GM19239 (cell line): ENCODE results near the gene CHTF8.

Source experiments
- DNase-seq: peaks from one replicate; pipeline ENCODE4 v3.0.0; 2011; ENCODE audit warnings: low spot score; ENCODE audit not compliant: insufficient read length
- FAIRE-seq: peaks from 2 replicates; lab custom pipeline; 2011; peaks lifted over from hg19 to GRCh38; lab: Jason Lieb, UNC

Gene CHTF8

GRCh38 chr16:69089091-69089910 is 43.1 kb downstream of the CHTF8 start:
- FAIRE-seq = peak; percentile 21

GRCh38 chr16:69088684-69089083 is 43.7 kb downstream of the CHTF8 start:
- FAIRE-seq = no peak
- DNase-seq = no peak

More at GRCh38 chr16:69089091-69089910, 43.1 kb downstream of the CHTF8 start:
- no peak for DNase-seq

GRCh38 chr16:69087161-69087581 is 45.2 kb downstream of the CHTF8 start:
- no peak for FAIRE-seq

GRCh38 chr16:69085032-69085695 is 47.2 kb downstream of the CHTF8 start:
- FAIRE-seq (no peak), DNase-seq (no peak)

More at GRCh38 chr16:69087161-69087581, 45.2 kb downstream of the CHTF8 start:
- DNase-seq = no peak

- no peak for FAIRE-seq
Measured at GRCh38 chr16:69084289-69084688, 48.1 kb downstream of the CHTF8 start.

GRCh38 chr16:69083306-69083941 is 49.0 kb downstream of the CHTF8 start:
- no peak for FAIRE-seq

More at GRCh38 chr16:69084289-69084688, 48.1 kb downstream of the CHTF8 start:
- no peak for DNase-seq

GRCh38 chr16:69079697-69080096 is 52.7 kb downstream of the CHTF8 start:
- no peak for DNase-seq
- FAIRE-seq = no peak

More at GRCh38 chr16:69083306-69083941, 49.0 kb downstream of the CHTF8 start:
- DNase-seq = no peak

- FAIRE-seq = no peak
- no peak for DNase-seq
Measured at GRCh38 chr16:69078073-69078472, 54.3 kb downstream of the CHTF8 start.

GRCh38 chr16:69077251-69077650 is 55.1 kb downstream of the CHTF8 start:
- FAIRE-seq (no peak), DNase-seq (no peak)

GRCh38 chr16:69073181-69073702 is 59.1 kb downstream of the CHTF8 start:
- no peak for DNase-seq
- FAIRE-seq = no peak

GRCh38 chr16:69072640-69072974 is 59.8 kb downstream of the CHTF8 start:
- DNase-seq = no peak
- FAIRE-seq = no peak

GRCh38 chr16:69071036-69071435 is 61.4 kb downstream of the CHTF8 start:
- FAIRE-seq = no peak
- DNase-seq = no peak

GRCh38 chr16:69069504-69069903 is 62.9 kb downstream of the CHTF8 start:
- no peak for DNase-seq
- FAIRE-seq = no peak
